ENCODE results near the gene PROSER1. TPM values are rescaled to one million over a fixed set of nuclear protein-coding genes. Genes with fewer than 3 reads are reported as not detected.

Gene PROSER1
- total RNA-seq, 1 experiment from 2014 or later, result 30.1 TPM

- Histone ChIP-seq H3K4me1 (replicated peaks; ENCODE audit: insufficient read depth) (no peaks in the 10 kb centered on the region), H3F3A (ENCODE audit: insufficient read depth, low read depth) (no peaks in the 10 kb centered on the region), H3K36me3 (ENCODE audit: low read depth) (no peaks in the 10 kb centered on the region), H3K27ac (no peak overlapping the region), H3K79me2 (ENCODE audit: low read depth) (no peaks in the 10 kb centered on the region), H2AFZ (0 out of 2 replicates have a peak overlapping the region, but pooled peaks have one; percentile 15), H3K9me3 (ENCODE audit: insufficient read depth, low read depth) (no peaks in the 10 kb centered on the region), H4K20me1 (ENCODE audit: insufficient read depth) (no peaks in the 10 kb centered on the region), H3K4me3 (no peak overlapping the region), H3K9me2 (ENCODE audit: insufficient read depth) (no peaks in the 10 kb centered on the region), H3K4me2 (no peak overlapping the region), H3K27me3 (ENCODE audit: insufficient read depth, low read depth) (no peaks in the 10 kb centered on the region)
- intact Hi-C loops (cut with micrococcal nuclease; ENCODE audit: unreplicated experiment), result no loop called here
- no peak for DNase-seq
- ChIA-PET POLR2A (ENCODE audit: unreplicated experiment) (no interaction called here), CTCF (interaction anchor here (0.6 kb wide), 2 partner anchors 143 to 663 kb away, joined by 3 to 11 read pairs; no protein-coding TSS in a partner anchor)
- BruUV-seq (replicated peaks), result no TSS peak
- TF ChIP-seq CTCF (conservative IDR thresholded peaks at IDR 0.05), result no peak
- TF ChIP-seq EZH2 (IDR thresholded peaks at IDR 0.05; ENCODE audit: low read depth), result no peak
These were observed 70.4 kb downstream of the PROSER1 start for GRCh38 chr13:38967446-38967845.

GRCh38 chr13:38965281-38965680 lies 72.6 kb downstream of the PROSER1 start:
- Histone ChIP-seq H3K9me3 (ENCODE audit: insufficient read depth, low read depth) (no peaks in the 10 kb centered on the region), H3K9me2 (ENCODE audit: insufficient read depth) (no peaks in the 10 kb centered on the region), H3F3A (ENCODE audit: insufficient read depth, low read depth) (no peaks in the 10 kb centered on the region), H2AFZ (no peak overlapping the region), H3K27ac (no peak overlapping the region), H4K20me1 (ENCODE audit: insufficient read depth) (no peaks in the 10 kb centered on the region), H3K79me2 (ENCODE audit: low read depth) (no peaks in the 10 kb centered on the region), H3K4me1 (replicated peaks; ENCODE audit: insufficient read depth) (no peaks in the 10 kb centered on the region), H3K4me2 (no peak overlapping the region), H3K36me3 (ENCODE audit: low read depth) (no peaks in the 10 kb centered on the region), H3K27me3 (ENCODE audit: insufficient read depth, low read depth) (no peaks in the 10 kb centered on the region), H3K4me3 (no peak overlapping the region)
- TF ChIP-seq CTCF (conservative IDR thresholded peaks at IDR 0.05) (no peak), EZH2 (IDR thresholded peaks at IDR 0.05; ENCODE audit: low read depth) (no peak)
- DNase-seq, result no peak
- POLR2A ChIA-PET (ENCODE audit: unreplicated experiment), result no interaction called here
- BruUV-seq (replicated peaks), result no TSS peak
- CTCF ChIA-PET, result no interaction called here
- intact Hi-C loops (cut with micrococcal nuclease; ENCODE audit: unreplicated experiment), result no loop called here

GRCh38 chr13:38960175-38960574 lies 77.7 kb downstream of the PROSER1 start:
- H3K79me2 ChIP-seq (ENCODE audit: low read depth), result no peaks in the 10 kb centered on the region
- no TSS peak for BruUV-seq (replicated peaks)
- ChIA-PET POLR2A (ENCODE audit: unreplicated experiment) (no interaction called here), CTCF (no interaction called here)
- H3K27ac ChIP-seq, result no peak overlapping the region
- H3F3A ChIP-seq (ENCODE audit: insufficient read depth, low read depth), result no peaks in the 10 kb centered on the region
- H3K9me2 ChIP-seq (ENCODE audit: insufficient read depth), result no peaks in the 10 kb centered on the region
- no peak for TF ChIP-seq EZH2 (IDR thresholded peaks at IDR 0.05; ENCODE audit: low read depth)
- no peak for TF ChIP-seq CTCF (conservative IDR thresholded peaks at IDR 0.05)
- no peaks in the 10 kb centered on the region for H4K20me1 ChIP-seq (ENCODE audit: insufficient read depth)
- intact Hi-C loops (cut with micrococcal nuclease; ENCODE audit: unreplicated experiment), result no loop called here
- H3K4me3 ChIP-seq, result no peak overlapping the region
- no peak overlapping the region for H3K4me2 ChIP-seq
- H3K27me3 ChIP-seq (ENCODE audit: insufficient read depth, low read depth), result no peaks in the 10 kb centered on the region
- H3K9me3 ChIP-seq (ENCODE audit: insufficient read depth, low read depth), result no peaks in the 10 kb centered on the region
- no peaks in the 10 kb centered on the region for H3K36me3 ChIP-seq (ENCODE audit: low read depth)
- H2AFZ ChIP-seq, result no peak overlapping the region
- no peaks in the 10 kb centered on the region for H3K4me1 ChIP-seq (replicated peaks; ENCODE audit: insufficient read depth)
- no peak for DNase-seq

Other genes starting within 250 kb of the PROSER1 start
- gene STOML3, start 47.3 kb downstream of the PROSER1 start, total RNA-seq (2021), result not detected in 2 replicates
- gene NHLRC3, start 367 bp upstream of the PROSER1 start, total RNA-seq (2021), result 19.6 and 25.6 TPM in 2 replicates

Measured in PC-9 (cell line).